Parathyroid adenoma (tissue), 2 donors: Measurements from ENCODE around the gene OTUD4.
"Not testable (repeated sequence)": the region's sequence is repeated elsewhere in the genome, so short reads cannot be mapped to it uniquely, and the experiment has no call there.

ENCODE experiments used
- H2AFZ ChIP-seq: fragments of 300-600 bp; sonication (generic); one replicate; pipeline ENCODE4 v1.7.0; 2017; ENCODE audit warnings: antibody characterized with exemption, mild to moderate bottlenecking
- H3K27ac ChIP-seq: fragments of 300-600 bp; sonication (generic); one replicate; pipeline ENCODE4 v1.7.0; 2017
- H3K27me3 ChIP-seq: fragments of 300-600 bp; sonication (generic); one replicate; pipeline ENCODE4 v1.7.0; 2017; ENCODE audit warnings: low read length; ENCODE audit not compliant: control insufficient read depth, insufficient read depth
- H3K36me3 ChIP-seq: fragments of 300-600 bp; sonication (generic); one replicate; pipeline ENCODE4 v1.7.0; 2017; ENCODE audit warnings: low read length; ENCODE audit not compliant: control insufficient read depth, insufficient read depth
- H3K4me1 ChIP-seq: fragments of 300-600 bp; sonication (generic); one replicate; pipeline ENCODE4 v1.7.0; 2017; ENCODE audit warnings: control low read depth
- H3K4me2 ChIP-seq: fragments of 300-600 bp; sonication (generic); one replicate; pipeline ENCODE4 v1.7.0; 2017; ENCODE audit warnings: low read length
- H3K4me3 ChIP-seq: fragments of 300-600 bp; sonication (generic); one replicate; pipeline ENCODE4 v1.7.0; 2017; ENCODE audit warnings: low read depth, low read length
- H3K79me2 ChIP-seq: fragments of 300-600 bp; sonication (generic); one replicate; pipeline ENCODE4 v1.7.0; 2017; ENCODE audit warnings: control low read depth
- H3K9ac ChIP-seq: fragments of 300-600 bp; sonication (generic); one replicate; pipeline ENCODE4 v1.7.0; 2017; ENCODE audit warnings: mild to moderate bottlenecking
- H3K9me3 ChIP-seq: fragments of 300-600 bp; sonication (generic); one replicate; pipeline ENCODE4 v1.7.0; 2017; ENCODE audit warnings: low read length; ENCODE audit not compliant: control insufficient read depth
- TF ChIP-seq, protein P1 (sequence below): fragments of 300-600 bp; sonication (generic); IDR thresholded peaks from one replicate; pipeline ENCODE4 v1.7.0; 2017; ENCODE audit warnings: antibody characterized with exemption, mild to moderate bottlenecking
- donor health status: primary hyperparathyroidism.

Gene OTUD4

DNA sequence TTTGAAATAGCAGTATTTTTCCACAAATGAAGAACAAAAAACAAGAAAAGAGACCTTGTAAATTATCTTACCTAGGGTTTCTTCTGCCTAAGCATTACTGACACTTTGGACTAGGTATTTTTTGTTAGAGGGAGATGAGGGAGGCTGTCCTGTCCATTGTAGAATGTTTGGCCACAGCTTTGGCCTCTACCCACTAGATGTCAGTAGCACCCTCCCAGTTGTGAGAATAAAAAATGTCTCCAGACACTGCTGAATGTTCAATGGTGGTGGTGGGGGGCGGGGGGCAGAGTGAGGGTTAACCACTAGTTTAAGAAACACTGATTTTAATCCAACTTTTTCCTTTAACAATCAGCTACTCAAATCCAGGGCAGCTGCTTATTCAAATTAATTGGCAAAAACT lies 25.8 kb downstream of the OTUD4 start:
- Histone ChIP-seq H3K4me3 (no peak overlapping the region), H3K27ac (no peak overlapping the region), H2AFZ (no peak overlapping the region), H3K4me1 (no peaks in the 10 kb centered on the region), H3K9me3 (no peaks in the 10 kb centered on the region), H3K36me3 (no peaks in the 10 kb centered on the region), H3K27me3 (no peaks in the 10 kb centered on the region), H3K4me2 (no peak overlapping the region), H3K9ac (no peak overlapping the region), H3K79me2 (no peaks in the 10 kb centered on the region)
- TF ChIP-seq, protein P1, sequence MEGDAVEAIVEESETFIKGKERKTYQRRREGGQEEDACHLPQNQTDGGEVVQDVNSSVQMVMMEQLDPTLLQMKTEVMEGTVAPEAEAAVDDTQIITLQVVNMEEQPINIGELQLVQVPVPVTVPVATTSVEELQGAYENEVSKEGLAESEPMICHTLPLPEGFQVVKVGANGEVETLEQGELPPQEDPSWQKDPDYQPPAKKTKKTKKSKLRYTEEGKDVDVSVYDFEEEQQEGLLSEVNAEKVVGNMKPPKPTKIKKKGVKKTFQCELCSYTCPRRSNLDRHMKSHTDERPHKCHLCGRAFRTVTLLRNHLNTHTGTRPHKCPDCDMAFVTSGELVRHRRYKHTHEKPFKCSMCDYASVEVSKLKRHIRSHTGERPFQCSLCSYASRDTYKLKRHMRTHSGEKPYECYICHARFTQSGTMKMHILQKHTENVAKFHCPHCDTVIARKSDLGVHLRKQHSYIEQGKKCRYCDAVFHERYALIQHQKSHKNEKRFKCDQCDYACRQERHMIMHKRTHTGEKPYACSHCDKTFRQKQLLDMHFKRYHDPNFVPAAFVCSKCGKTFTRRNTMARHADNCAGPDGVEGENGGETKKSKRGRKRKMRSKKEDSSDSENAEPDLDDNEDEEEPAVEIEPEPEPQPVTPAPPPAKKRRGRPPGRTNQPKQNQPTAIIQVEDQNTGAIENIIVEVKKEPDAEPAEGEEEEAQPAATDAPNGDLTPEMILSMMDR, result peak; percentile 22

GRCh38 chr4:145153904-145154298 lies 26.5 kb downstream of the OTUD4 start:
- H3K27me3 ChIP-seq, result no peaks in the 10 kb centered on the region
- no peaks in the 10 kb centered on the region for H3K79me2 ChIP-seq
- H3K4me3 ChIP-seq, result no peak overlapping the region
- no peaks in the 10 kb centered on the region for H3K36me3 ChIP-seq
- H3K9ac ChIP-seq, result no peak overlapping the region
- H2AFZ ChIP-seq, result no peak overlapping the region
- H3K4me2 ChIP-seq, result no peak overlapping the region
- TF ChIP-seq, protein P1, result no peak
- no peak overlapping the region for H3K27ac ChIP-seq
- H3K9me3 ChIP-seq, result no peaks in the 10 kb centered on the region
- H3K4me1 ChIP-seq, result no peaks in the 10 kb centered on the region

DNA sequence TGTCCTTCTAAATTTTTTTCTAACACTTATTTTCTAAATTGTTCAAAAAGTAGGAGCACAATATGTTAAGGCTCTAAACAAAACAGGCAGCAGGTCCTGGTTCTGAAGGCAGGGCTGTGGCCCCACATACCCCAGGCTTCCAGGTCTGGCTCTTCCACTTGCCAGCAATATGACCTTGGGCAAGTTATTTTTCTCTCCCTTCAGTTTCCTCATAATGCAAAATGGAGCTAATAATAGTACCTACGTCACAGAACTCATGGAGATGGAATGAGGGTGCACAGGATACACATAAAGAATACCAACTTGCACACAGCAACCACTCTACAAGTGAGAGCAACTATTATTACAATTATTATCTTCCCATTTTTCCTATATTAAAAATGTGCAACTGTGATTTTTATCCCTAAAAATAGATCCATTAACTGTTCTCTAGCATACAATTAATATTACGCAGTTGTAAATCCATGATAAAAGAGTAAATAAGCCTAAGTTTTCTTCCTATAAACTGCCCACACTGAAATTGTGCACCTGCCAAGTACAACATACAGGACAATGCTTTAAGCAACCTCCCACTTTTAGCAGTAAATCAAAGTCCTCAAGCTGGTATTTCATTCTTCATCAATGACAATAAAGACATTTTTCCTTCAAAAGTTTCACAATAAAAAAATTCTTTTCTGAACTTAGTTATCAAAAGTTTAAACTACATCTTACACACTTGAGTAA lies 27.0 kb downstream of the OTUD4 start:
- no peak overlapping the region for H3K4me2 ChIP-seq
- H3K27ac ChIP-seq, result no peak overlapping the region
- no peaks in the 10 kb centered on the region for H3K9me3 ChIP-seq
- no peaks in the 10 kb centered on the region for H3K79me2 ChIP-seq
- no peaks in the 10 kb centered on the region for H3K36me3 ChIP-seq
- no peak overlapping the region for H3K9ac ChIP-seq
- TF ChIP-seq, protein P1, result no peak
- no peaks in the 10 kb centered on the region for H3K4me1 ChIP-seq
- H3K4me3 ChIP-seq, result no peak overlapping the region
- H2AFZ ChIP-seq, result no peak overlapping the region
- H3K27me3 ChIP-seq, result no peaks in the 10 kb centered on the region

DNA sequence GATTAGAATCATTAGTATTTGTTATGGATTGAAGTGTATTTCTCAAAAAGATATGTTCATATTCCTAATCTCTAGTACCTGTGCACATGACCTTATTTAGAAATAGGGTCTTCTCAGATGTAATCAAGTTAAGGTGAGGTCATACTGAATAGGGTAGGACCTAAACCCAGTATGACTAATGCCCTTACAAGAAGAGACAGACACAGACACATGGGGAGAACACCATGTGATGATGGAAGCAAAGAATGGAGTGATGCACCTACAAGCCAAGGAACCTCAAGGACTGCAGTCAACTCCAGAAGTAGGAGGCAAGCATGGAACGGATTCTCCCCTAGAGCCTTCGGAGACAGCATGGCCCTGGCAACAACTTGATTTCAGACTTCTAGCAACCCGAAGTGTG lies 31.4 kb downstream of the OTUD4 start:
- H3K4me3 ChIP-seq, result no peak overlapping the region
- H2AFZ ChIP-seq, result no peak overlapping the region
- H3K27ac ChIP-seq, result no peak overlapping the region
- no peaks in the 10 kb centered on the region for H3K79me2 ChIP-seq
- no peaks in the 10 kb centered on the region for H3K4me1 ChIP-seq
- TF ChIP-seq, protein P1, result no peak
- no peaks in the 10 kb centered on the region for H3K9me3 ChIP-seq
- no peak overlapping the region for H3K9ac ChIP-seq
- H3K27me3 ChIP-seq, result no peaks in the 10 kb centered on the region
- no peak overlapping the region for H3K4me2 ChIP-seq
- no peaks in the 10 kb centered on the region for H3K36me3 ChIP-seq

- H3K9ac ChIP-seq, H3K79me2 ChIP-seq, H3K4me3 ChIP-seq, H2AFZ ChIP-seq, H3K9me3 ChIP-seq, H3K4me2 ChIP-seq, H3K27me3 ChIP-seq, H3K36me3 ChIP-seq, H3K27ac ChIP-seq, H3K4me1 ChIP-seq: not testable (repeated sequence)
Measured at GRCh38 chr4:145136219-145136618, 44.2 kb downstream of the OTUD4 start.
